Heart left ventricle (tissue), 16 donors: Measurements from ENCODE around the gene WASF3. TPM values are rescaled to one million over a fixed set of nuclear protein-coding genes. Genes with fewer than 3 reads are reported as not detected.

Source experiments
- ATAC-seq, 4 donors: fragments of 200-7000 bp; cut with Tn5 transposase; one replicate each; pipeline ENCODE4 v1.9.1; 2020 to 2022; ENCODE audit warnings: moderate library complexity in 4 of 4, mild to moderate bottlenecking in 3 of 4, moderate number of reproducible peaks in 1 of 4
- DNase-seq, 5 donors: peaks; one replicate each; pipeline ENCODE4 v3.0.0-alpha.2; 2020
- H3K27ac ChIP-seq, 12 donors: fragments of 200-600 bp; sonication (generic) in 4 of 12; one replicate each; pipeline versions ENCODE4 v1.5.0 to v1.8.0; 2016 to 2022; ENCODE audit warnings: mild to moderate bottlenecking in 2 of 12
- H3K27me3 ChIP-seq, 9 donors: fragments of 200-600 bp; sonication (generic) in 2 of 9; one replicate each; pipeline versions ENCODE4 v1.5.1 to v1.8.0; 2016 to 2022; ENCODE audit warnings: mild to moderate bottlenecking in 3 of 9
- H3K36me3 ChIP-seq, 9 donors: fragments of 200-600 bp; sonication (generic) in 2 of 9; one replicate each; pipeline versions ENCODE4 v1.5.0 to v1.8.0; 2018 to 2022; ENCODE audit warnings: mild to moderate bottlenecking in 2 of 9
- H3K4me1 ChIP-seq, 12 donors: fragments of 200-600 bp; sonication (generic) in 4 of 12; one replicate each; pipeline versions ENCODE4 v1.5.0 to v1.8.0; 2016 to 2022; ENCODE audit warnings: mild to moderate bottlenecking in 3 of 12
- H3K4me3 ChIP-seq, 12 donors: fragments of 200-600 bp; sonication (generic) in 4 of 12; one replicate each; pipeline versions ENCODE4 v1.5.0 to v1.8.0; 2017 to 2022; ENCODE audit warnings: mild to moderate bottlenecking in 9 of 12, moderate library complexity in 4 of 12
- H3K9me3 ChIP-seq, 12 donors: fragments of 200-600 bp; sonication (generic) in 4 of 12; one replicate each; pipeline versions ENCODE4 v1.5.0 to v1.8.0; 2016 to 2022; ENCODE audit warnings: mild to moderate bottlenecking in 1 of 12
- CTCF ChIP-seq, 12 donors: fragments of 200-600 bp; sonication (generic) in 4 of 12; IDR thresholded peaks; one replicate each; pipeline versions ENCODE4 v1.5.0 to v1.8.0; 2018 to 2022; ENCODE audit warnings: antibody characterized with exemption in 12 of 12, mild to moderate bottlenecking in 5 of 12
- POLR2A ChIP-seq, 2 donors: fragments of 450-650 bp; IDR thresholded peaks; one replicate each; pipeline ENCODE4 v1.6.1; 2017; ENCODE audit warnings: antibody characterized with exemption in 2 of 2, mild to moderate bottlenecking in 2 of 2, moderate library complexity in 2 of 2
- WGBS, 4 donors: extraction: QIAGEN DNeasy Blood & Tissue Kit in 2 of 4; methylation state at CpG; one replicate each; pipeline versions ENCODE4 v1.1.5 to v1.1.7; 2013 to 2018; 5-methylcytosine and 5-hydroxymethylcytosine counted together
- intact Hi-C, 10 donors: fragments of 100-400 bp; cut with DNase I; formaldehyde crosslinking; loops; one replicate each; pipeline versions ENCODE4 v1.11.1 to v1.14.2; 2022
- polyA plus RNA-seq, 2 donors: library from polyadenylated mRNA; stranded (reverse); fragments of 200-250 nt; gene quantifications; one replicate each; pipeline ENCODE4 v1.2.3, GENCODE V29; 2013
- total RNA-seq, 9 donors: library from RNA; depleted of rRNA in 2 of 9; stranded (reverse); fragments of >200 nt in 2 of 9; fragmentation: NEBNext Ultra II Directional in 3 of 9; extraction: Animal tissue kit (Norgen Biotek cat#: 25700) in 3 of 9; gene quantifications; one replicate each; pipeline versions ENCODE4 v1.1.0 to v1.2.4, GENCODE V29; 2016 to 2023
- donor health status: ischemic (EF 13 %, LVEDD 7.1; RV severe dilation, severe dysfunction).
- donor health status: healthy with polysubstance abuse.
- donor health status: DM: no; HTN: yes; CAD: no.
- donor health status: DM: no; HTN: no; CAD: no.
- donor health status: ischemic (EF 25% LVEDD 6.9; RV normal size, moderate dysfunction).
- donor health status: ischemic (EF 25% LVEDD 5.7; RV mildly dilated, moderate dysfunction).
- donor health status: healthy.
- donor health status: DM: yes; HTN: yes; CAD: no.
- donor health status: ischemic (EF 35%, LVEDD 5.7; RV mildly dilated, moderate dysfunction).
- donor health status: nonischemic (EF 11% LVEDD 7.7; RV severe dilation, severe dysfunction).
- donor health status: DM: yes; HTN: yes; CAD: no.
- donor health status: PGD.
- donor health status: ischemic (EF 29% LVEDD 5.4; RV normal size, mild dysfunction).
- donor health status: nonischemic (EF 23%, LVEDD 6.1; RV moderate dilation, normal function).

WASF3 gene
- total and polyA plus RNA-seq, 11 donors = 3.4 to 14.9 (median 10.0) TPM

DNA sequence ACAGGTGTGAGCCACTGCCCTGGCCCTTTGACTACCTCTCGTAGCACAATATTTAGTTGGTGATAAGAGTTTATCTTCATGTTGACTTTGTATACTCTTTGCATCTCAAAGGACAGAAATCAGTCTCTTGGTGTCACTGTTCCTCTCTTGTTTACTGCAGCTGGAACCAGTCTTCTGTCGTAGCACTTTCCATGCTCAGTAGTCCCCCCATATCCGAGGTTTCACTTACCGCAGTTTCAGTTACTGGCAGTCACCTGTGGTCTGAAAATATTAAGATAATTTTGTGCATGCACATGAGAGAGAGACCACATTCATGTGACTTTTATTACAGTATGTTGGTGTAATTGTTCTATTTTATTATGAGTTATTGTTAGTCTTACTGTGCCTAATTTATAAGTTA, 49.1 kb downstream of the WASF3 start:
- intact Hi-C loops = no loop called here
- Histone ChIP-seq H3K27me3 (no peaks in the 10 kb centered on the region), H3K4me3 (no peak overlapping the region), H3K4me1 (peaks cover 0 to 25% (median 10%) of the 10 kb centered on the region in 12 donors), H3K36me3 (no peaks in the 10 kb centered on the region), H3K27ac (no peak overlapping the region), H3K9me3 (no peaks in the 10 kb centered on the region)
- DNase-seq = no peak
- ATAC-seq = no peak
- 62 to 65% (median 63%) methylated on average over 4 of the region's 4 CpGs for WGBS, 4 donors
- TF ChIP-seq POLR2A (IDR thresholded peaks at IDR 0.05) (no peak), CTCF (IDR thresholded peaks at IDR 0.05) (no peak)

GRCh38 chr13:26614721-26615120, 57.2 kb downstream of the WASF3 start:
- Histone ChIP-seq H3K36me3 (peaks cover 0 to 8% (median 0%) of the 10 kb centered on the region in 9 donors), H3K4me1 (peaks cover 0 to 2% (median 0%) of the 10 kb centered on the region in 12 donors), H3K4me3 (no peak overlapping the region), H3K27ac (no peak overlapping the region), H3K9me3 (no peaks in the 10 kb centered on the region), H3K27me3 (no peaks in the 10 kb centered on the region)
- intact Hi-C loops = no loop called here
- no peak for ATAC-seq
- no peak for TF ChIP-seq CTCF (IDR thresholded peaks at IDR 0.05)
- no peak for TF ChIP-seq POLR2A (IDR thresholded peaks at IDR 0.05)
- DNase-seq = no peak
- WGBS, 4 donors = 69 to 72% (median 70%) methylated on average over 5 of the region's 5 CpGs

DNA sequence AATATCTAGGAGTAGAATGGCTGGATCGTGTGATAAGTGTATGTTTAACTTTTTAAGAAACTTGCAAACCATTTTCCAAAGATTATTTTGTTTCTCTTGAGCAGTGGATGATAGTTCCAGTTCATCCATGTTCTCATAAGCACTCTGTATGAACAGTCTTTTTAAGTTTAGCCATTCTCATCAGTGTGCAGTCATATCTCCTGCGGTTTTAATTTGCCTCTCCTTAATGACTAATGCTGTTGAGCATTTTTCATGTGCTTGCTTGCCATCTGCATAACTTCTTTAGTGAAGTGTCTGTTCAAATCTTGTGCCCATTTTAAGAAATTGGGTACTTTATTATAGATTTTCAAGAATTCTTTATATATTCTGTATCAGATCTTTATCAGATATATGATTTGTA, 58.6 kb downstream of the WASF3 start:
- intact Hi-C loops = no loop called here
- Histone ChIP-seq H3K27me3 (no peaks in the 10 kb centered on the region), H3K4me3 (no peak overlapping the region), H3K9me3 (no peaks in the 10 kb centered on the region), H3K27ac (no peak overlapping the region), H3K4me1 (no peaks in the 10 kb centered on the region), H3K36me3 (peaks cover 0 to 8% (median 0%) of the 10 kb centered on the region in 9 donors)
- ATAC-seq (no peak), DNase-seq (no peak)
- 85 to 90% (median 89%) methylated on average over 2 of the region's 2 CpGs for WGBS, 4 donors
- TF ChIP-seq POLR2A (IDR thresholded peaks at IDR 0.05) = no peak
- TF ChIP-seq CTCF (IDR thresholded peaks at IDR 0.05) = no peak

DNA sequence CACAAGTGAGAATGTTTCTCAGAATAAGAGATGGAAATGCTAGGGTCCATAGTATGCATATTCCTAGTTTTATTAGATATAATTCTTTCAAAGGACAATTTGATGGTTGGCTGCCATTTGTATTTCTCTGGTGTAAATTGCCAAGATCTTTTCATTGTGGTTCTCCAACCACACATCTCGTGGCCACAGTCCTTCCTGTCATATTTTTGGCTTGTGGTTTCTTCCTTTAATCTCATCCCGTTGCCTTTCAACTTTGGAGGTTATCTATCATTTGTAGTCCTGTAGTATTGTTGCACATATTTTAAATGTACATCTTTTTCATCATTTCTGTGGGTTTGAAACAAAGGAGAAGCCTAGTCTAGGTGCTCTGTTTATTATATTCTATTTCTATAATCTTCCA, 61.2 kb downstream of the WASF3 start:
- ATAC-seq = no peak
- Histone ChIP-seq H3K27me3 (no peaks in the 10 kb centered on the region), H3K4me1 (peaks cover 0 to 6% (median 0%) of the 10 kb centered on the region in 12 donors), H3K36me3 (peaks cover 0 to 3% (median 0%) of the 10 kb centered on the region in 9 donors), H3K27ac (no peak overlapping the region), H3K9me3 (peaks cover 0 to 5% (median under 1%) of the 10 kb centered on the region in 12 donors), H3K4me3 (no peak overlapping the region)
- WGBS, 4 donors = 66 to 72% (median 67%) methylated on average over 2 of the region's 2 CpGs
- TF ChIP-seq POLR2A (IDR thresholded peaks at IDR 0.05) (no peak), CTCF (IDR thresholded peaks at IDR 0.05) (no peak)
- intact Hi-C loops = no loop called here
- DNase-seq = no peak
